H9 (cell line): ENCODE measurements around the gene PLCH1. TPM values are rescaled to one million over a fixed set of nuclear protein-coding genes. Genes with fewer than 3 reads are reported as not detected.

Source experiments
- DNase-seq: peaks from one replicate; pipeline ENCODE4 v3.0.0-alpha.2; 2017
- H2AFZ ChIP-seq: one replicate; pipeline ENCODE4 v1.6.1; 2013; ENCODE audit warnings: mild to moderate bottlenecking, low read length, control low read depth, moderate library complexity
- H2AK5ac ChIP-seq: 2 replicates; pipeline ENCODE4 v1.6.1; 2013; ENCODE audit warnings: low read length, control low read depth, mixed read lengths; ENCODE audit not compliant: insufficient read length
- H2BK120ac ChIP-seq: one replicate; pipeline ENCODE4 v1.6.1; 2013; ENCODE audit warnings: low read depth, mild to moderate bottlenecking, low read length, control low read depth, inconsistent platforms; ENCODE audit not compliant: poor library complexity, severe bottlenecking
- H2BK12ac ChIP-seq: 2 replicates; pipeline ENCODE4 v1.6.1; 2013; ENCODE audit warnings: low read length, control low read depth, mixed read lengths, low read depth; ENCODE audit not compliant: insufficient read length
- H2BK15ac ChIP-seq: 2 replicates; pipeline ENCODE4 v1.6.1; 2013; ENCODE audit warnings: low read depth, low read length, control low read depth
- H2BK20ac ChIP-seq: one replicate; pipeline ENCODE4 v1.6.1; 2013; ENCODE audit warnings: low read depth, mild to moderate bottlenecking, low read length, control low read depth, inconsistent platforms; ENCODE audit not compliant: poor library complexity, severe bottlenecking
- H2BK5ac ChIP-seq: 2 replicates; pipeline ENCODE4 v1.6.1; 2013; ENCODE audit warnings: low read length, control low read depth, mixed read lengths; ENCODE audit not compliant: insufficient read length
- H3K14ac ChIP-seq: 2 replicates; pipeline ENCODE4 v1.6.1; 2013; ENCODE audit warnings: low read length, control low read depth; ENCODE audit not compliant: insufficient read depth
- H3K18ac ChIP-seq: 2 replicates; pipeline ENCODE4 v1.6.1; 2013; ENCODE audit warnings: low read depth, mild to moderate bottlenecking, mixed read lengths, low read length, control low read depth; ENCODE audit not compliant: insufficient read length
- H3K23ac ChIP-seq: 2 replicates; pipeline ENCODE4 v1.6.1; 2013; ENCODE audit warnings: low read length, control low read depth, mixed read lengths, low read depth; ENCODE audit not compliant: insufficient read length
- H3K23me2 ChIP-seq: 2 replicates; pipeline ENCODE4 v1.6.1; 2013; ENCODE audit warnings: low read depth, mild to moderate bottlenecking, mixed read lengths, low read length, control low read depth; ENCODE audit not compliant: insufficient read length, poor library complexity, severe bottlenecking
- H3K27ac ChIP-seq: 2 replicates; pipeline ENCODE4 v1.5.1; 2013; ENCODE audit warnings: low read length, control low read depth, mixed read lengths, low read depth; ENCODE audit not compliant: insufficient read length
- H3K27me3 ChIP-seq: 2 replicates; pipeline ENCODE4 v1.6.1; 2013; ENCODE audit warnings: low read length, control low read depth, inconsistent platforms; ENCODE audit not compliant: insufficient read depth
- H3K4ac ChIP-seq: 2 replicates; pipeline ENCODE4 v1.6.1; 2013; ENCODE audit warnings: low read depth, mild to moderate bottlenecking, control low read depth, inconsistent platforms, low read length, moderate library complexity
- H3K4me1 ChIP-seq: 2 replicates; pipeline ENCODE4 v1.6.1; 2013; ENCODE audit warnings: low read length, control low read depth, inconsistent platforms; ENCODE audit not compliant: insufficient read depth
- H3K4me2 ChIP-seq: 2 replicates; pipeline ENCODE4 v1.6.1; 2013; ENCODE audit warnings: low read length, control low read depth, mixed read lengths; ENCODE audit not compliant: insufficient read length, insufficient read depth
- H3K56ac ChIP-seq: 2 replicates; pipeline ENCODE4 v1.6.1; 2013; ENCODE audit warnings: low read depth, mild to moderate bottlenecking, mixed read lengths, low read length, control low read depth; ENCODE audit not compliant: insufficient read length
- H3K79me1 ChIP-seq: 2 replicates; pipeline ENCODE4 v1.6.1; 2013; ENCODE audit warnings: low read depth, mild to moderate bottlenecking, moderate library complexity, low read length, control low read depth, inconsistent platforms; ENCODE audit not compliant: insufficient read depth, poor library complexity, severe bottlenecking
- H3K79me2 ChIP-seq: 2 replicates; pipeline ENCODE4 v1.6.1; 2013; ENCODE audit warnings: low read length, control low read depth, inconsistent platforms; ENCODE audit not compliant: insufficient read depth
- H3K9ac ChIP-seq: 2 replicates; pipeline ENCODE4 v1.6.1; 2013; ENCODE audit warnings: low read length, control low read depth, mixed read lengths; ENCODE audit not compliant: insufficient read length; ENCODE audit errors: extremely low read depth
- H3K9me3 ChIP-seq: one replicate; pipeline ENCODE4 v1.6.1; 2013; ENCODE audit warnings: low read depth, low read length, inconsistent platforms; ENCODE audit not compliant: control insufficient read depth
- H3T11ph ChIP-seq: one replicate; pipeline ENCODE4 v1.6.1; 2013; ENCODE audit warnings: mild to moderate bottlenecking, low read length, control low read depth, inconsistent platforms
- H4K20me1 ChIP-seq: one replicate; pipeline ENCODE4 v1.6.1; 2013; ENCODE audit not compliant: control insufficient read depth, insufficient read length, insufficient read depth
- H4K5ac ChIP-seq: 2 replicates; pipeline ENCODE4 v1.6.1; 2013; ENCODE audit warnings: low read depth, mild to moderate bottlenecking, mixed read lengths, low read length, control low read depth; ENCODE audit not compliant: insufficient read length
- H4K8ac ChIP-seq: replicated peaks from 2 replicates; pipeline ENCODE4 v1.6.1; 2013; ENCODE audit warnings: low read length, control low read depth, mixed read lengths, low read depth; ENCODE audit not compliant: insufficient read length
- H4K91ac ChIP-seq: 2 replicates; pipeline ENCODE4 v1.6.1; 2013; ENCODE audit warnings: low read depth, mild to moderate bottlenecking, moderate library complexity, mixed read lengths, low read length, control low read depth; ENCODE audit not compliant: insufficient read length
- H3K27ac Mint-ChIP-seq, 3 experiments: 2 replicates in 2 of 3; 3 replicates in 1 of 3; pipeline ENCODE4 v1.8.0; 2020 to 2021; ENCODE audit warnings: mixed read lengths in 3 of 3, mild to moderate bottlenecking in 1 of 3, moderate library complexity in 1 of 3
- H3K27me3 Mint-ChIP-seq: 2 replicates; pipeline ENCODE4 v1.8.0; 2021; ENCODE audit warnings: low read depth, mild to moderate bottlenecking, moderate library complexity, mixed read lengths
- H3K36me3 Mint-ChIP-seq, 3 experiments: 2 replicates in 2 of 3; 3 replicates in 1 of 3; pipeline ENCODE4 v1.8.0; 2020 to 2021; ENCODE audit warnings: low read depth in 3 of 3, mixed read lengths in 3 of 3; ENCODE audit not compliant: insufficient read depth in 1 of 3
- H3K4me1 Mint-ChIP-seq, 2 experiments: 2 replicates each; pipeline ENCODE4 v1.8.0; 2020; ENCODE audit warnings: mixed read lengths in 2 of 2
- H3K4me3 Mint-ChIP-seq, 2 experiments: 2 replicates in 1 of 2; 3 replicates in 1 of 2; pipeline ENCODE4 v1.8.0; 2020 to 2021; ENCODE audit warnings: mild to moderate bottlenecking in 2 of 2, mixed read lengths in 2 of 2, moderate library complexity in 1 of 2
- H3K9me3 Mint-ChIP-seq, 2 experiments: 2 replicates in 1 of 2; 3 replicates in 1 of 2; pipeline ENCODE4 v1.8.0; 2020; ENCODE audit warnings: mild to moderate bottlenecking in 2 of 2, mixed read lengths in 2 of 2, moderate library complexity in 1 of 2
- total RNA-seq: library from RNA; stranded (reverse); gene quantifications from 2 replicates; pipeline ENCODE4 v1.2.1, GENCODE V29; 2021
- TF ChIP-seq, protein P1 (sequence below): fragments of 200-600 bp; sonication (generic); conservative IDR thresholded peaks from 3 replicates; pipeline ENCODE4 v1.8.0; 2021; ENCODE audit warnings: antibody characterized with exemption, mild to moderate bottlenecking

PLCH1 gene
- total RNA-seq, 1 experiment from 2014 or later = 19.0 TPM

DNA sequence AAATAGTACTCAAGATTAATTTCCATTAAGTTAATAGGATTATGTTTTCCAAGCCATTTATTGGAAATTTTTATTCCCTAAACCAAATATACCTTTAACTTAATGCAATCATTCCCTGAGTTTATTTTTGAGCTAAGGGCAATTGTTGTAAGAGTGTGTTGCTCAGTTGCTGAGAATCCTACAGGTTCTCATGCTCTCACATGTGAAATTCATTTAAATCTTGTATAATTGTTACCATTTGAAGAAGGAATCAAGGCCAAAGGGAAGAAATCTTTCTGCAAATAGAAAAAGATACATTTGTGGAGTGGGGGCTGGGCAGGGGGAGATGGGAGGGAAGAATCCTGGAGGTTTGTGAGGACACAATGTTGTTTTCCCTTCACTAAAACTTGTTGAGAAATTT, 248.7 kb downstream of the PLCH1 start:
- no peak overlapping the region for H2AK5ac ChIP-seq
- TF ChIP-seq, protein P1, sequence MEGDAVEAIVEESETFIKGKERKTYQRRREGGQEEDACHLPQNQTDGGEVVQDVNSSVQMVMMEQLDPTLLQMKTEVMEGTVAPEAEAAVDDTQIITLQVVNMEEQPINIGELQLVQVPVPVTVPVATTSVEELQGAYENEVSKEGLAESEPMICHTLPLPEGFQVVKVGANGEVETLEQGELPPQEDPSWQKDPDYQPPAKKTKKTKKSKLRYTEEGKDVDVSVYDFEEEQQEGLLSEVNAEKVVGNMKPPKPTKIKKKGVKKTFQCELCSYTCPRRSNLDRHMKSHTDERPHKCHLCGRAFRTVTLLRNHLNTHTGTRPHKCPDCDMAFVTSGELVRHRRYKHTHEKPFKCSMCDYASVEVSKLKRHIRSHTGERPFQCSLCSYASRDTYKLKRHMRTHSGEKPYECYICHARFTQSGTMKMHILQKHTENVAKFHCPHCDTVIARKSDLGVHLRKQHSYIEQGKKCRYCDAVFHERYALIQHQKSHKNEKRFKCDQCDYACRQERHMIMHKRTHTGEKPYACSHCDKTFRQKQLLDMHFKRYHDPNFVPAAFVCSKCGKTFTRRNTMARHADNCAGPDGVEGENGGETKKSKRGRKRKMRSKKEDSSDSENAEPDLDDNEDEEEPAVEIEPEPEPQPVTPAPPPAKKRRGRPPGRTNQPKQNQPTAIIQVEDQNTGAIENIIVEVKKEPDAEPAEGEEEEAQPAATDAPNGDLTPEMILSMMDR = no peak
- no peak overlapping the region for H2BK20ac ChIP-seq
- H3T11ph ChIP-seq = no peak overlapping the region
- no peak for DNase-seq
- no peak overlapping the region for H3K18ac ChIP-seq
- H3K9me3 ChIP-seq = no peaks in the 10 kb centered on the region
- H2BK12ac ChIP-seq = no peak overlapping the region
- Mint-ChIP-seq H3K27ac (no peak overlapping the region), H3K4me1 (peaks cover 10 to 18% of the 10 kb centered on the region in 2 experiments), H3K4me3 (no peak overlapping the region; a peak in 1 of 5 replicates), H3K36me3 (peaks cover 9 to 41% (median 19%) of the 10 kb centered on the region in 3 experiments; a peak in 6 of 7 replicates), H3K9me3 (no peaks in the 10 kb centered on the region), H3K27me3 (no peaks in the 10 kb centered on the region)
- no peak overlapping the region for H3K14ac ChIP-seq
- no peak overlapping the region for H4K5ac ChIP-seq
- H2AFZ ChIP-seq = no peak overlapping the region
- H3K23me2 ChIP-seq = no peaks in the 10 kb centered on the region
- H3K23ac ChIP-seq = no peak overlapping the region
- no peak overlapping the region for H2BK120ac ChIP-seq
- no peaks in the 10 kb centered on the region; the same call in 1 of the 2 replicates for H3K4me1 ChIP-seq
- H3K79me1 ChIP-seq = no peaks in the 10 kb centered on the region
- no peak overlapping the region for H3K27ac ChIP-seq
- H3K4ac ChIP-seq = no peak overlapping the region
- H4K20me1 ChIP-seq = no peaks in the 10 kb centered on the region
- no peak overlapping the region for H3K9ac ChIP-seq
- H4K91ac ChIP-seq = no peak overlapping the region
- no peak overlapping the region for H2BK15ac ChIP-seq
- H4K8ac ChIP-seq = no peak overlapping the region
- H3K79me2 ChIP-seq = 0 out of 2 replicates have a peak, but pooled peaks cover 2% of the 10 kb centered on the region
- no peak overlapping the region for H3K56ac ChIP-seq
- no peaks in the 10 kb centered on the region for H3K27me3 ChIP-seq
- H2BK5ac ChIP-seq = no peak overlapping the region
- no peak overlapping the region for H3K4me2 ChIP-seq
